IMR-90 (cell line): ENCODE results near the gene CDKN3. TPM values are rescaled to one million over a fixed set of nuclear protein-coding genes. Genes with fewer than 3 reads are reported as not detected.
A peak's percentile ranks its signal among the peaks of the same experiment; 100 is the strongest.

Experiments used
- ATAC-seq: fragments of 200-7000 bp; cut with Tn5 transposase; 2 replicates; pipeline ENCODE4 v1.9.1; 2020; ENCODE audit warnings: low read depth, mild to moderate bottlenecking, moderate library complexity
- BruUV-seq: library from RNA; stranded (reverse); fragments of 400-500 nt; replicated peaks from 2 replicates; lab custom pipeline; 2021; lab: Mats Ljungman, UMichigan
- CTCF ChIA-PET: fragments of 300-600 bp; formaldehyde crosslinking; extraction: SDS; loops from one replicate; lab custom pipeline; 2021; ENCODE audit warnings: antibody characterized with exemption; lab: Yijun Ruan, JAX
- POLR2A ChIA-PET: fragments of 300-600 bp; sonication (Branson Sonifier 250); formaldehyde crosslinking; loops from one replicate; lab custom pipeline; 2022; ENCODE audit warnings: antibody characterized with exemption; ENCODE audit not compliant: unreplicated experiment; lab: Charles Lee
- DNase-seq: peaks from one replicate; pipeline ENCODE4 v3.0.0; 2013
- H2AFZ ChIP-seq: replicated peaks from 2 replicates; pipeline ENCODE3; 2013; ENCODE audit warnings: low read length, mild to moderate bottlenecking; ENCODE audit not compliant: poor library complexity
- H2AK5ac ChIP-seq: 2 replicates; pipeline ENCODE4 v1.6.1; 2013; ENCODE audit warnings: low read depth, low read length, inconsistent platforms
- H2AK9ac ChIP-seq: replicated peaks from 2 replicates; pipeline ENCODE3; 2013; ENCODE audit warnings: mild to moderate bottlenecking, low read depth, low read length, moderate library complexity; ENCODE audit not compliant: poor library complexity
- H2BK120ac ChIP-seq: 2 replicates; pipeline ENCODE4 v1.6.1; 2013; ENCODE audit warnings: low read depth, low read length, inconsistent platforms
- H2BK15ac ChIP-seq: 3 replicates; pipeline ENCODE4 v1.6.1; 2013; ENCODE audit warnings: low read depth, low read length, inconsistent platforms
- H2BK20ac ChIP-seq: 2 replicates; pipeline ENCODE4 v1.6.1; 2013; ENCODE audit warnings: low read depth, mild to moderate bottlenecking, inconsistent platforms, low read length, moderate library complexity
- H2BK5ac ChIP-seq: 2 replicates; pipeline ENCODE4 v1.6.1; 2013; ENCODE audit warnings: mild to moderate bottlenecking, low read depth, low read length, inconsistent platforms; ENCODE audit not compliant: poor library complexity, severe bottlenecking
- H3K14ac ChIP-seq: replicated peaks from 2 replicates; pipeline ENCODE4 v1.6.1; 2013; ENCODE audit warnings: low read depth, low read length, inconsistent platforms
- H3K18ac ChIP-seq: 2 replicates; pipeline ENCODE4 v1.6.1; 2013; ENCODE audit warnings: low read depth, low read length, control low read depth
- H3K23ac ChIP-seq: 2 replicates; pipeline ENCODE4 v1.6.1; 2013; ENCODE audit warnings: low read depth, low read length, inconsistent platforms
- H3K27ac ChIP-seq: 2 replicates; pipeline ENCODE4 v1.5.1; 2013; ENCODE audit warnings: mild to moderate bottlenecking, control low read depth, low read length; ENCODE audit not compliant: insufficient read depth
- H3K27me3 ChIP-seq: 2 replicates; pipeline ENCODE4 v1.6.1; 2013; ENCODE audit warnings: low read length; ENCODE audit not compliant: control insufficient read depth, insufficient read depth
- H3K36me3 ChIP-seq: 2 replicates; pipeline ENCODE4 v1.6.1; 2013; ENCODE audit warnings: low read length, mixed read lengths; ENCODE audit not compliant: control insufficient read depth, insufficient read depth
- H3K4ac ChIP-seq: 2 replicates; pipeline ENCODE4 v1.6.1; 2013; ENCODE audit warnings: low read depth, low read length, inconsistent platforms
- H3K4me1 ChIP-seq: 2 replicates; pipeline ENCODE4 v1.6.1; 2013; ENCODE audit warnings: low read length, mixed read lengths; ENCODE audit not compliant: control insufficient read depth, insufficient read depth
- H3K4me2 ChIP-seq: 2 replicates; pipeline ENCODE4 v1.6.1; 2013; ENCODE audit warnings: low read depth, mild to moderate bottlenecking, control low read depth, low read length, moderate library complexity
- H3K4me3 ChIP-seq: 2 replicates; pipeline ENCODE4 v1.5.1; 2013; ENCODE audit warnings: low read depth, mild to moderate bottlenecking, control low read depth, low read length, moderate library complexity; ENCODE audit not compliant: insufficient read depth
- H3K56ac ChIP-seq: 2 replicates; pipeline ENCODE4 v1.6.1; 2013; ENCODE audit warnings: low read length, inconsistent platforms; ENCODE audit not compliant: insufficient read depth; ENCODE audit errors: extremely low read depth
- H3K79me1 ChIP-seq, 2 experiments: 2 replicates each; pipeline ENCODE4 v1.6.1; 2013; ENCODE audit warnings: low read length in 2 of 2, inconsistent platforms in 1 of 2, low read depth in 1 of 2
- H3K9ac ChIP-seq: 2 replicates; pipeline ENCODE4 v1.6.1; 2013; ENCODE audit warnings: low read depth, low read length, control low read depth
- H3K9me1 ChIP-seq: 2 replicates; pipeline ENCODE4 v1.6.1; 2013; ENCODE audit warnings: low read length, inconsistent platforms; ENCODE audit not compliant: insufficient read depth
- H3K9me3 ChIP-seq: 2 replicates; pipeline ENCODE4 v1.6.1; 2013; ENCODE audit warnings: low read length; ENCODE audit not compliant: control insufficient read depth, insufficient read depth
- H4K20me1 ChIP-seq: 2 replicates; pipeline ENCODE4 v1.6.1; 2013; ENCODE audit warnings: low read length, inconsistent platforms; ENCODE audit not compliant: insufficient read depth
- H4K5ac ChIP-seq: 2 replicates; pipeline ENCODE4 v1.6.1; 2013; ENCODE audit warnings: mild to moderate bottlenecking, low read depth, low read length, control low read depth
- H4K8ac ChIP-seq, 2 experiments: 2 replicates each; pipeline ENCODE4 v1.6.1; 2013; ENCODE audit warnings: low read depth in 2 of 2, low read length in 2 of 2, control low read depth in 1 of 2, inconsistent platforms in 1 of 2
- H4K91ac ChIP-seq: 2 replicates; pipeline ENCODE4 v1.6.1; 2013; ENCODE audit warnings: low read depth, low read length, inconsistent platforms; ENCODE audit not compliant: insufficient read depth
- BHLHE40 ChIP-seq: fragments of 150-350 bp; IDR thresholded peaks from 2 replicates; pipeline ENCODE4 v1.6.1; 2016; ENCODE audit warnings: mild to moderate bottlenecking, low read depth, low read length
- CEBPB ChIP-seq: IDR thresholded peaks from 2 replicates; pipeline ENCODE4 v1.6.1; 2012; ENCODE audit warnings: low read depth, low read length, improper control_type of control experiment
- CHD1 ChIP-seq: IDR thresholded peaks from 2 replicates; pipeline ENCODE4 v1.6.1; 2012; ENCODE audit warnings: low read depth, low read length, improper control_type of control experiment
- ELK1 ChIP-seq: fragments of 150-350 bp; IDR thresholded peaks from 2 replicates; pipeline ENCODE4 v1.6.1; 2016; ENCODE audit warnings: low read depth, mild to moderate bottlenecking, low read length, moderate library complexity, borderline replicate concordance
- FOS ChIP-seq: fragments of 150-350 bp; IDR thresholded peaks from 2 replicates; pipeline ENCODE4 v1.6.1; 2016; ENCODE audit warnings: low read depth, low read length
- MAFK ChIP-seq: IDR thresholded peaks from 2 replicates; pipeline ENCODE4 v1.6.1; 2012; ENCODE audit warnings: low read depth, low read length, improper control_type of control experiment
- MAZ ChIP-seq: IDR thresholded peaks from 2 replicates; pipeline ENCODE4 v1.6.1; 2012; ENCODE audit warnings: low read depth, mild to moderate bottlenecking, low read length, improper control_type of control experiment, moderate library complexity, borderline replicate concordance
- MXI1 ChIP-seq: IDR thresholded peaks from 2 replicates; pipeline ENCODE4 v1.6.1; 2012; ENCODE audit warnings: low read depth, mild to moderate bottlenecking, low read length, moderate library complexity, borderline replicate concordance
- NFE2L2 ChIP-seq: fragments of 150-350 bp; IDR thresholded peaks from 2 replicates; pipeline ENCODE4 v1.6.1; 2016; ENCODE audit warnings: low read depth, mild to moderate bottlenecking, low read length
- POLR2A ChIP-seq: IDR thresholded peaks from 2 replicates; pipeline ENCODE4 v1.6.1; 2012; ENCODE audit warnings: mild to moderate bottlenecking, low read depth, low read length
- RAD21 ChIP-seq: IDR thresholded peaks from 2 replicates; pipeline ENCODE4 v1.6.1; 2012; ENCODE audit warnings: low read length, improper control_type of control experiment
- RCOR1 ChIP-seq: IDR thresholded peaks from 2 replicates; pipeline ENCODE4 v1.6.1; 2012; ENCODE audit warnings: mild to moderate bottlenecking, low read length, improper control_type of control experiment; ENCODE audit not compliant: insufficient replicate concordance
- RFX5 ChIP-seq: IDR thresholded peaks from 2 replicates; pipeline ENCODE4 v1.8.0; 2012; ENCODE audit warnings: low read depth, mild to moderate bottlenecking, low read length, moderate library complexity
- SMC3 ChIP-seq: fragments of 150-350 bp; IDR thresholded peaks from 2 replicates; pipeline ENCODE4 v1.6.1; 2016; ENCODE audit warnings: low read depth, mild to moderate bottlenecking, antibody characterized with exemption, low read length, moderate library complexity
- WGBS, 2 experiments: methylation state at CpG; one replicate each; pipeline versions ENCODE4 v1.1.5 to v1.1.7; 2013; ENCODE audit warnings: missing lambda C conversion rate in 2 of 2; ENCODE audit not compliant: insufficient read length in 1 of 2; ENCODE audit errors: extremely low coverage in 2 of 2; 5-methylcytosine and 5-hydroxymethylcytosine counted together
- dilution Hi-C: fragments of 300-500 bp; cut with HindIII; formaldehyde crosslinking; loops from one replicate; pipeline ENCODE4 v1.14.3; 2018; ENCODE audit warnings: low sequenced_read_pairs; ENCODE audit not compliant: unreplicated experiment
- in situ Hi-C: fragments of 300-500 bp; cut with MboI; formaldehyde crosslinking; loops from 3 replicates; pipeline ENCODE4 v1.14.3; 2019; ENCODE audit warnings: low sequenced_read_pairs, inconsistent platforms, mixed read lengths
- intact Hi-C: fragments of 100-400 bp; cut with micrococcal nuclease; formaldehyde crosslinking; loops from 2 replicates; pipeline ENCODE4 v1.10.0; 2022
- polyA plus RNA-seq, 3 experiments: library from polyadenylated mRNA; depleted of rRNA; stranded (reverse); fragments of >200 nt; gene quantifications; 2 replicates each; pipeline ENCODE4 v1.2.3, GENCODE V29; 2012; ENCODE audit warnings: low replicate concordance in 1 of 3
- total RNA-seq: library from RNA; depleted of rRNA; stranded (reverse); fragments of >200 nt; gene quantifications from 2 replicates; pipeline ENCODE4 v1.2.3, GENCODE V29; 2012
- TF ChIP-seq, protein P1 (sequence below): conservative IDR thresholded peaks from 2 replicates; pipeline ENCODE4 v1.5.1; 2012; ENCODE audit warnings: mild to moderate bottlenecking, low read depth, low read length, improper control_type of control experiment
- TF ChIP-seq, protein P2 (sequence below): fragments of 150-350 bp; IDR thresholded peaks from 2 replicates; pipeline ENCODE4 v1.6.1; 2017; ENCODE audit warnings: mild to moderate bottlenecking, antibody characterized with exemption, low read length, low read depth

CDKN3 gene
- total and polyA plus RNA-seq, 2 of the 4 experiments (the other 2 are of a cell fraction): 38.9 to 48.9 TPM

- dilution Hi-C loops (no loop called here), intact Hi-C loops (loop anchor here (5.0 to 10.0 kb wide), 4 partner anchors 915 to 1305 kb away; no protein-coding TSS in a partner anchor), in situ Hi-C loops (loop anchor here (25.0 kb wide), 1 partner anchor 912 kb away; no protein-coding TSS in a partner anchor)
- H3K27me3 ChIP-seq: 0 out of 2 replicates have a peak, but pooled peaks cover 2% of the 10 kb centered on the region
- no peak overlapping the region for H4K8ac ChIP-seq
- TF ChIP-seq FOS: no peak
- TF ChIP-seq MAFK: no peak
- no peak for TF ChIP-seq RFX5
- no peak for TF ChIP-seq CEBPB
- TF ChIP-seq MXI1: no peak
- no peak for TF ChIP-seq MAZ
- TF ChIP-seq RAD21: no peak
- TF ChIP-seq, protein P1, sequence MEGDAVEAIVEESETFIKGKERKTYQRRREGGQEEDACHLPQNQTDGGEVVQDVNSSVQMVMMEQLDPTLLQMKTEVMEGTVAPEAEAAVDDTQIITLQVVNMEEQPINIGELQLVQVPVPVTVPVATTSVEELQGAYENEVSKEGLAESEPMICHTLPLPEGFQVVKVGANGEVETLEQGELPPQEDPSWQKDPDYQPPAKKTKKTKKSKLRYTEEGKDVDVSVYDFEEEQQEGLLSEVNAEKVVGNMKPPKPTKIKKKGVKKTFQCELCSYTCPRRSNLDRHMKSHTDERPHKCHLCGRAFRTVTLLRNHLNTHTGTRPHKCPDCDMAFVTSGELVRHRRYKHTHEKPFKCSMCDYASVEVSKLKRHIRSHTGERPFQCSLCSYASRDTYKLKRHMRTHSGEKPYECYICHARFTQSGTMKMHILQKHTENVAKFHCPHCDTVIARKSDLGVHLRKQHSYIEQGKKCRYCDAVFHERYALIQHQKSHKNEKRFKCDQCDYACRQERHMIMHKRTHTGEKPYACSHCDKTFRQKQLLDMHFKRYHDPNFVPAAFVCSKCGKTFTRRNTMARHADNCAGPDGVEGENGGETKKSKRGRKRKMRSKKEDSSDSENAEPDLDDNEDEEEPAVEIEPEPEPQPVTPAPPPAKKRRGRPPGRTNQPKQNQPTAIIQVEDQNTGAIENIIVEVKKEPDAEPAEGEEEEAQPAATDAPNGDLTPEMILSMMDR: no peak
- TF ChIP-seq CHD1: no peak
- TF ChIP-seq BHLHE40: no peak
- TF ChIP-seq, protein P2, sequence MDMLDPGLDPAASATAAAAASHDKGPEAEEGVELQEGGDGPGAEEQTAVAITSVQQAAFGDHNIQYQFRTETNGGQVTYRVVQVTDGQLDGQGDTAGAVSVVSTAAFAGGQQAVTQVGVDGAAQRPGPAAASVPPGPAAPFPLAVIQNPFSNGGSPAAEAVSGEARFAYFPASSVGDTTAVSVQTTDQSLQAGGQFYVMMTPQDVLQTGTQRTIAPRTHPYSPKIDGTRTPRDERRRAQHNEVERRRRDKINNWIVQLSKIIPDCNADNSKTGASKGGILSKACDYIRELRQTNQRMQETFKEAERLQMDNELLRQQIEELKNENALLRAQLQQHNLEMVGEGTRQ: no peak
- TF ChIP-seq SMC3: no peak
- no peak for TF ChIP-seq POLR2A
- TF ChIP-seq RCOR1: no peak
- TF ChIP-seq ELK1: no peak
- TF ChIP-seq NFE2L2: no peak
- no CpG with 5 or more reads among the region's 2 CpGs for WGBS, 2 experiments
- no peak; the same call in 1 of the 2 replicates for ATAC-seq
- H3K9me3 ChIP-seq: no peaks in the 10 kb centered on the region
- no peak overlapping the region for H4K91ac ChIP-seq
- no peaks in the 10 kb centered on the region for H4K20me1 ChIP-seq
- no peaks in the 10 kb centered on the region for H3K36me3 ChIP-seq
- H3K4ac ChIP-seq: no peak overlapping the region; the same call in 1 of the 2 replicates
- H3K4me3 ChIP-seq: no peak overlapping the region
- H3K27ac ChIP-seq: peak overlapping the region; percentile 42; the same call in 1 of the 2 replicates
- no peak for DNase-seq
- no peak overlapping the region for H2AFZ ChIP-seq
- H3K9ac ChIP-seq: no peak overlapping the region
- no peak overlapping the region for H2AK5ac ChIP-seq
- no peaks in the 10 kb centered on the region; the same call in 1 of the 2 replicates for H3K9me1 ChIP-seq
- H2BK20ac ChIP-seq: no peak overlapping the region
- no peak overlapping the region; the same call in 1 of the 2 replicates for H3K14ac ChIP-seq
- peak overlapping the region; percentile 20; the same call in 1 of the 2 replicates for H3K4me2 ChIP-seq
- no peak overlapping the region for H2BK120ac ChIP-seq
- H3K23ac ChIP-seq: no peak overlapping the region; the same call in 1 of the 2 replicates
- H4K5ac ChIP-seq: no peak overlapping the region
- ChIA-PET CTCF (interaction anchor here (1.4 kb wide), 1 partner anchor 17 kb away, joined by 3 read pairs; no protein-coding TSS in a partner anchor), POLR2A (no interaction called here)
- H3K4me1 ChIP-seq: peaks cover 5% of the 10 kb centered on the region; the same call in 1 of the 2 replicates
- H3K56ac ChIP-seq: no peak overlapping the region
- H3K79me1 ChIP-seq: no peaks in the 10 kb centered on the region
- no peak overlapping the region for H2BK5ac ChIP-seq
- H3K18ac ChIP-seq: no peak overlapping the region; the same call in 1 of the 2 replicates
- no peak overlapping the region for H2BK15ac ChIP-seq
- no TSS peak for BruUV-seq
- no peak overlapping the region for H2AK9ac ChIP-seq
Measured at GRCh38 chr14:54349713-54350112, 47.1 kb upstream of the CDKN3 start.
